AG10803 (cell line): Measurements from ENCODE around the gene MEGF6.

ENCODE experiments used
- DNase-seq: peaks from one replicate; pipeline ENCODE4 v3.0.0; 2010; ENCODE audit warnings: low read depth
- H3K4me3 ChIP-seq: 2 replicates; pipeline ENCODE4 v1.5.1; 2011; ENCODE audit warnings: mild to moderate bottlenecking, low read length, control low read depth
- TF ChIP-seq, protein P1 (sequence below): conservative IDR thresholded peaks from 2 replicates; pipeline ENCODE4 v1.5.1; 2011; ENCODE audit warnings: mild to moderate bottlenecking, low read length, control low read depth, inconsistent platforms

MEGF6 gene

DNA sequence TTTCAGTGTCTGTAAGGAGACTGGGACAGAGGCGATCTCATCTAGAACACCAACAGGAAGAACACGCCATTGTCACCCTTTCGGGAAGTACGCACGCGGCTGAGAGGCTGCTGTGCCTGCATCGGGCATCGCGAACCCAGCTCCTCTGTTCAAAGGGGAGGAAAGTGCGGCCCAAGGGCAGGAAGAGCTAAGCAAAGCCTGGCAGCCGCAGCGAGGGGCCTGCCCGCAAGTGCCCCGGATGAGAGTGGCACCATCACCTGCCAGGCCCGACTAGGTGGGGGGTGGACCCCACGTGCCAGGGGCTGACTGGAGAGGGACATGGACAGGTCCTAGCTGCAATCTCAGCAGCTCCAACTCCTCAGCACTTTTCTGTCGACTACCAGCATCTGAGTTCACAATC lies 21.0 kb upstream of the MEGF6 start:
- TF ChIP-seq, protein P1, sequence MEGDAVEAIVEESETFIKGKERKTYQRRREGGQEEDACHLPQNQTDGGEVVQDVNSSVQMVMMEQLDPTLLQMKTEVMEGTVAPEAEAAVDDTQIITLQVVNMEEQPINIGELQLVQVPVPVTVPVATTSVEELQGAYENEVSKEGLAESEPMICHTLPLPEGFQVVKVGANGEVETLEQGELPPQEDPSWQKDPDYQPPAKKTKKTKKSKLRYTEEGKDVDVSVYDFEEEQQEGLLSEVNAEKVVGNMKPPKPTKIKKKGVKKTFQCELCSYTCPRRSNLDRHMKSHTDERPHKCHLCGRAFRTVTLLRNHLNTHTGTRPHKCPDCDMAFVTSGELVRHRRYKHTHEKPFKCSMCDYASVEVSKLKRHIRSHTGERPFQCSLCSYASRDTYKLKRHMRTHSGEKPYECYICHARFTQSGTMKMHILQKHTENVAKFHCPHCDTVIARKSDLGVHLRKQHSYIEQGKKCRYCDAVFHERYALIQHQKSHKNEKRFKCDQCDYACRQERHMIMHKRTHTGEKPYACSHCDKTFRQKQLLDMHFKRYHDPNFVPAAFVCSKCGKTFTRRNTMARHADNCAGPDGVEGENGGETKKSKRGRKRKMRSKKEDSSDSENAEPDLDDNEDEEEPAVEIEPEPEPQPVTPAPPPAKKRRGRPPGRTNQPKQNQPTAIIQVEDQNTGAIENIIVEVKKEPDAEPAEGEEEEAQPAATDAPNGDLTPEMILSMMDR = no peak
- no peak overlapping the region for H3K4me3 ChIP-seq
- no peak for DNase-seq

DNA sequence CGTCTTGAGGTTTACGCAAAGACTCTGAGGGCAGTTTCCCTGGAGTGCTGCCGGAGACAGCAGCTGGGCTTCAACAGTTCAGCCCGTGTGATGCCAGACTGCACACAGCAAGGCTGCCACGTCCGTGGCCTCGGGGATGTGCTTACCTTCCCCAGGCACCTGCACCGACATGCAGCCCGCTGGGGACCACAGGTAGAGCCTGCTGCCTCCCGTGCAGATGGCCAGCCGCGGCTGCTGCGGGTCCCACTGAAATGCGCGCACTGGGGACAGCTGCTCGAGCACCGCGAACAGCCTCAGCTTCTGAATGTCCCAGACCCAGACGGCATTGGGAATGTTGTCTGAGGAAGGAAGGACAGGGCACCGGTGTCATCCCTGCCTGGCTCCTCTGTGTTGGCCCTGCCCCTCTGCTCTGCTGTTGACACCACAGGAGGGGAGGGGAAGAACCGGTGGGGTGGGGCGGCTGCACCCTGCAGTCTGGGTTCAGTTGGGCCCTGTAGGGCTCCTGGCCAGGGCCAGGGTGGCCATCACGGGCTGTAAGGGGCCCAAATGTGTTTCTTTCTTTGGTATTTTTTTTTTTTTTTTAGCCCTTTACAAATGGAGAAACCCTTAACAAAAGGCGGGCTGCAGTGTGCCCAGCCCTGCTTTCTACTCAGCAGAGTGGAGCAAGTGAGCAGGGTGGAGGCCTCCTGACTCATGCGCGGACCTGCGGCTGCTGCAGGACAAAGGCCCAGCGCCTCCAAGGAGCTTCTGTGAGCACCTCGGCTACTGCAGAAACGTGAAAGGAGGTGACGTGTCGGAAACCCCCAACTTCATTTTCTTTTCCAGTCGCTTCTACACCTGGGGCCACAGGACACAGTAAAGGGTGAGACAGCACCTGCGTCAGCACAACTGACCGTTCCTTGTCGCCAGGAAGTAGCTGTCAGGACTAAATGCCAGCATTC lies 20.3 kb upstream of the MEGF6 start:
- TF ChIP-seq, protein P1 = no peak
- DNase-seq = no peak
- no peak overlapping the region for H3K4me3 ChIP-seq

DNA sequence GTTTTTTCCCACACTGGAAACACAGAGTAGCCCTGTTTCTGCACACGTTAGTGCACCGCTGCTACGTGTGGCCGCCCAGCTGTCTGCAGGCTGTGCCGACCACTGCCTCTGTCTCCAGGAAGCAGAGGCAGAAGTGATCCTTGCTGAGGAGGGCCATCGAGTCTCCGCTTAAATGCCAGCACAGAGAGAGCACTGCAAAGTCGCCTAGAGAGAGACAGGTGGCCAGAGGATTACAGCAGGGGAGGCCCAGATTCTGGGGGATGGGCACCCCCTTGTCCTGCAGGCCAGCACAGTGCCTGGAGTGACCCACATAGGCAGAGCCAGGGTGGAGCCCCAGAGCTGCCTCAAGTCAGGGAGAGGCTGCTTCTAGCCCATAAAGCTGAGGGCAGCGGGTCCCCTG lies 19.6 kb upstream of the MEGF6 start:
- H3K4me3 ChIP-seq = no peak overlapping the region
- no peak for DNase-seq
- TF ChIP-seq, protein P1 = no peak

DNA sequence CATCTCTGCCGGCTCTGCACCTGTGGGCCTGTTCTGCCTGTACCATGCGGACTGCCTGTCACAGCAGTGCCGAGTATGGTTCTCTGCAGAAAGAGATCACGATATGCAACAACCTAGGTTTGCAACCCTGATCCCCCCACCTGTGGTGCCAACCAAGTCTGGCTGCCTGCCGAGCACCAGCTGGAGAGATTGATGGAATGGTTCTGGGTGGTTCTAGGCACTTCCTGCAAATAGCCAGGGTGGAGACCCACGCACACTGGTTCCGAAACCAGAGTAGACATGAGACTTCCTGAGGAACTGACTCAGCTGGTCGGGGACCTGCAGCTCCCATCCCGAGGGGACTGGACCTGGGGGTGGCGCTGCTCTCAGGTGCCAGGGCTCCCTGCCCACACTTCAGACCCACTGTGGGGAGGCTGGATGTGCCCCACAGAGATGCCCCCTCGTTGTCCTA lies 18.9 kb upstream of the MEGF6 start:
- no peak for DNase-seq
- no peak overlapping the region for H3K4me3 ChIP-seq
- TF ChIP-seq, protein P1 = no peak

DNA sequence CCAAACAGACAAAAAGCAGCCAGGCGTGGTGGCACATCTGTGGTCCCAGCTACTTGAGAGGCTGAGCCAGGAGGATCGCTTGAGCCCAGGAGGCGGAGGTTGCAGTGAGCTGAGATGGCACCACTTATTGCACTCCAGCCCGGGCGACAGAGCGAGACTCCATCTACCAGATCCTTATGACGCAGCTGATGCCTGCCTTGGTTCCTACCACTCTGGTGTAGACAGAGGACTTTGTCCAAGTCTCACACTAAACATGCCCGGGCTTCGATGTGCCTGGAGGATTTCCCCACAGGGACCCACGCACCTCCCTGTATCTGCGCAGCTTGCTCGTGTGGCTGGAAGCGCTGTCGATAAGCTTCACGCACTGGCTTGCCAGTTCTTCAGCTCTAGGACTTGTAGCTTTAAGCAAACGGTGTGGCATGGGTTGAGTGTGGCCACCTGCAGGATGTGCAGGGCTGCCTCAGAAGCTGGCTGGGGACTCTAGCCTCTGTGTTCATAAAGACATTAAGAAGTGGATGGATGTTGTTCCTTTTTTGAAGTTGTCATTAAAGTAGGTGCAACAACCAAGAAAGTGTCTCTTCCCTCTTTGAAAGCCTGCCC lies 18.4 kb upstream of the MEGF6 start:
- no peak for DNase-seq
- TF ChIP-seq, protein P1 = no peak
- no peak overlapping the region for H3K4me3 ChIP-seq

DNA sequence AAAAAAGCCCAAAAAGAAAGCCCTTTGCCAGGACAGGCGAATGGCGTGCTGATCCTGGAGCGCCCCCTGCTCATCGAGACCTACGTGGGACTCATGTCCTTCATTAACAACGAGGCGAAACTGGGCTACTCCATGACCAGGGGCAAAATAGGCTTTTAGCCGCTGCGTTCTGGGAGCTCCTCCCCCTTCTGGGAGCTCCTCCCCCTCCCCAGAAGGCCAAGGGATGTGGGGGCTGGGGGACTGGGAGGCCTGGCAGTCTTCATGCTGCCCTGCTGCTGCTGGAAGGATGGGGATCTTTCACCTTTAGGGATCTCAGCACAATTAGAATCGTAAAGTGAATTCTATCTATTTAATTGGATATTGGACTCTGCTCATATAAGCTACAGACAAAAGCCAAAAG lies 17.1 kb upstream of the MEGF6 start:
- DNase-seq = no peak
- no peak overlapping the region for H3K4me3 ChIP-seq
- TF ChIP-seq, protein P1 = no peak
